ENCODE results near the gene MBD5. TPM values are rescaled to one million over a fixed set of nuclear protein-coding genes. Genes with fewer than 3 reads are reported as not detected.

Gene MBD5
- polyA plus RNA-seq, 4 donors, result 40.9 to 57.6 (median 56.4) TPM

DNA sequence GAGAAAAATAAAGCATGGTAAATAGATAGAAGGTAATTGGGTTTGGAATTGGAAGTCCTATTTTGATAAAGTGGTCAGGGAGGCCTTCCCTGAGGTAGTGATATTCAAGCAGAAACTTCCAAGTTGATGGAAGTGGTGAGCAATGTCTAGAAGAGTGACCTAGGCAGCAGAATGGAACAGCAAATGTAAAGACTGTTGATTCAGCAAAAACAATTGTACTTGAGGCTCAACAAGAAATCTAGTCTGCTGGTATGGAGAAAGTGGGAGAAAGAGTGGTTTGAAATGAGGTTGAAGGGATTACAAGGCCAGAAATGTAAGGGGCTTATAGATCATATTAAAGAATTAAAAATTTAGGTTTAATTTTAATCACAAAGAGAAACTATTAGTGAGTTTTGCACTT is 181.3 kb downstream of the MBD5 start:
- DNase-seq (ENCODE audit: low read depth in 4 of 4, low spot score in 3 of 4), result no peak

DNA sequence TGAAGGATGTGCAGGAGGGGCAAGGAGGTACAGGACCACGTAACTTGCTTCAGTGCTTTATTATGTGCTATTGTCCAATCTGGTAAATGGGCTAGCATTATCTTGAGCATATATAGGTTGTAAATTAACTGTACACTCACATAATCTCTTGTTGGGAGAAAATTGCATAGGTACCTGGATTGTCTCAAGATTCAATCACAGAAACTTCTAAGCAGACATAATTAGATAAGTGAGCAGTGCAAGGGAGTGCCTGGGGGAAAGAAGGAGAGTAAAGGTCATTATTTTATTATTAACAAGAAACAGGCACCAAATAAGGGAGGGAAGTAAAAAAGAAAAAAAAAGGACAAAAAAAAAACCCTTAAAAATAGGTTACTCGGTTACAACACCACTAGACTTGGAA is 186.2 kb downstream of the MBD5 start:
- no peak for DNase-seq (ENCODE audit: low read depth in 4 of 4, low spot score in 3 of 4)

GRCh38 chr2:148209603-148210002 is 188.7 kb downstream of the MBD5 start:
- DNase-seq (ENCODE audit: low read depth in 4 of 4, low spot score in 3 of 4), result no peak

- DNase-seq (ENCODE audit: low read depth in 4 of 4, low spot score in 3 of 4), result no peak
Measured at GRCh38 chr2:148218326-148219075, 197.6 kb downstream of the MBD5 start.

DNA sequence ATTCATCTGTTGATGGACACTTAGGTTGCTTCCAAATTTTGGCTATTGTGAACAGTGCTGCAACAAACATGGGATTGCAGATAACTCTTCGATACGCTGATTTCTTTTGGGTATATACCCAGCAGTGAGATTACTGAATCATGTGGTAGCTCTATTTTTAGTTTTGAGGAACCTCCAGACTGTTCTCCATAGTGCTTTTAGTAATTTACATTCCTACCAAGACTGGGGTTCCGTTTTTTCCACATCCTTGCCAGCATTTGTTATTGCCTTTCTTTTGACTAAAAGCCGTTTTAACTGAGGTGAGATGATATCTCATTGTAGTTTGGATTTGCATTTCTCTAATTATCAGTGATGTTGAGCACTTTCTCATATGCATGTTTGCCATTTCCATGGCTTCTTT is 200.3 kb downstream of the MBD5 start:
- no peak for DNase-seq (ENCODE audit: low read depth in 4 of 4, low spot score in 3 of 4)

- no peak for DNase-seq (ENCODE audit: low read depth in 4 of 4, low spot score in 3 of 4)
Measured at GRCh38 chr2:148221926-148222325, 201.0 kb downstream of the MBD5 start.

DNA sequence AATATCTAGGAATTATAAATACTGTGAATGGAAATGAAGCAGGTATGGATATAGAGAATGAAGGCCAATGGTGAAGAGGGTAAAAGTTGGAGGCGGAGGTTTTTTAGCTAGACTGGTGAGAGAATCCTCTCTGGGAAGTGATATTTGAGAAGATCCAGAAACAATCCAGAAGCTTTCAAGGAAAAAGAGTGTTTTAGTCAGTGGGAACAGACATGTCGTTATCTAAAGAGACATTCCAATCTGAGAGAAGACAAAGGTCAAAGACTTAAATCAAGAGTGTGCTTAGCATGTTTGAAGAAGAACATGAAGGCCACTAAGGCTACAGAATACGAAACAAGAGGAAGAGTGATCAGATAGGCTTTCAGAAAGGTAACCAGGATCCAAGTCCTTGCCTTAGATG is 211.0 kb downstream of the MBD5 start:
- no peak for DNase-seq (ENCODE audit: low read depth in 4 of 4, low spot score in 3 of 4)

DNA sequence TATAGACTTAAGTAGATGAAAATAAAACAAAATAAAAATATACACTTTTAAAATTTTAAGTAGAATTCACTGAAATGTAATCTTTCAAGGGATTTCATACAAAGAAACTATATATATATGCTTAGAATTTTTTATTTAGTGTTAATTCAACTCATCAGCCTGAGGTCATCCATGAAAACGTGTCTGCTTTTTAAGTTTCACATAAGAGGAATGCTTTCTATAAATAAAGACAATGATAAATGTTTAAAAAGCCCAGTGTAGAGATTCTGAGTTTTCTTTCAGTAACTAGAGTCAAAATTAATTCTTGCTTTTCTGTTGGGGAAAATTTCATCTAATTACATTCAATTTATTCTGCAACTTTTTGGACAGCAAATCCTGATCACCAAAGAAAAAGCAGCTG is 213.3 kb downstream of the MBD5 start:
- no peak for DNase-seq (ENCODE audit: low read depth in 4 of 4, low spot score in 3 of 4)

DNA sequence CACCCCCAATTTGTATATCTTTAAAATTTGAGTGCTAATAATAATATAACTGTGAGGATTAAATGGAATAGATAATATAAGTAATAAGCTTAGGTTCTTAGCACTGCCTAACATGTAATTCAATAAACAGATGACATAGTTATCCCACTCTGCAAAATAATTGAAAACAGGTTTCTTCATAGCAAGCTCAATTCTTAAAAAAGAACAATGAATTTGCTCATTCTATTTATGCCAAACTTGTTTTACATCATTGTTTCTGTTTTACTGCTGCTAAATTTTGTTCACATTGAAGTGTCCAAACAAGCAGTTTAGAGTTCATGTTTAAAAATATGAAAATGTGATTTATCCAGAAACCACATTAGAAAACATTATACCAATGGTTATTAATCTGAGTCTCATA is 217.0 kb downstream of the MBD5 start:
- no peak for DNase-seq (ENCODE audit: low read depth in 4 of 4, low spot score in 3 of 4)

DNA sequence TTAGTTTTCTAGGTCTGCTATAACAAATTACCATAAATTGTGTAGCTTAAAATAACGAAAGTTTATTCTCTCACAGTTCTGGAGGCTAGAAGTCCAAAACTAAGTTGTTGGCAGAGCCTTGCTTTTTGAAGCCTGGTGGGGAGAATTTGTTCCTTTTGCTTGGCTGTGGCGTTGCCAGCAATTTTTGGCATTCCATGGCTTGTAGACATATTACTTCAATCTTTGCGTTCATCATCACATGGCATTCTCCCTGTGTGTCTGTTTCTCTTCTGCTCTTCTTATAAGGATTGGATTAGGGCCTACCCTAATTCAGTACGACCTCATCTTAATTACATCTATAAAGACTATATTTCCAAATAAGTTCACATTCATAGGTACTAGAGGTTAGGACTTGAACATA is 217.7 kb downstream of the MBD5 start:
- no peak for DNase-seq (ENCODE audit: low read depth in 4 of 4, low spot score in 3 of 4)

DNA sequence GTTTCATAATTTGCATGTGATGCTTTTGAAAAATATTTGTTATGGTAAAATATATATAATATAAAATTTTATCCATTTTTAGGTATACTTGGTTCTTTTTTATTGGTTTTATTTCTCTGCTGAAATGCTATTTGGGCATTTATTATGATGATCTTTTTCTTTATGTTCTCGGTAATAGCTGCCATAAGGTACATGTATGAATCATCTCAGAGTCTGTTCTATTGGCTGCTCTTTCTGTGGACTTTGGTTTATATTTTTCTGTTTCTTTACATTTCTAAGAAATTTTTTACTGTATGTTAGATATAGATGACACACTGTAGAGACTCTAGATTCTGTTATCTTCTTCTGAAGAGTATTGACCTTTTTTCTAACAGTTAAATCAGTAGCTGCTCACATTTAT is 219.9 kb downstream of the MBD5 start:
- DNase-seq (ENCODE audit: low read depth in 4 of 4, low spot score in 3 of 4), result no peak

DNA sequence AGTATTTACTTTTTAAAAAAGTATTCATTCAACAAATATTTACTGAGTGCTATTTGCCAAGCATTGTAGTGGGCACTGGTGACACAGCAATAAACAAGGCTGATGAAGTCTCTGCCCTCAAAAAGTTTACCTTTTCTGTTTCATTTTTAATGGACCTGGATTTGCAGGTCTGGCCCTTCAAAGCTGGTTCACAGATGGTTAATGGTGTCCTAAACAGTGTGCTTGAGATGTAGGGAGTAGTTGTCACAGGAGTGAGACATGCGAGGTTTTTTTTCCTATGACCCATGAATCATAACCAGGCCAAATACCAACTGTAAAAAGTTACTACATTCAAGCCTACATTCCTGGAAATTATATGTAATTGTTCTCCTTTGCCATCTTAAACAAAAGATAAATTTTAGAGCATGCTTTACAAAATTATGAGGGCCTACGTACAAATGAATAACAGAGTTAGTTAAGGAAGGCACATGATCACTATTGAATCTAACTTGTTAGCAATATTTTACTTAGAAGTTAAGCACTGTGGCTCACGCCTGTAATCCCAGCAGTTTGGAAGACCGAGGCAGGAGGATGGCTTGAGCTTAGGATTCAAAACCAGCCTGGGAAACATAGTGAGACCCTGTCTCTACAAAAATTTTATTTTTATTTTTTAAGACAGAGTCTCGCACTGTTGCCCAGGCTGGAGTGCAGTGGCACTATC is 223.9 kb downstream of the MBD5 start:
- DNase-seq (ENCODE audit: low read depth in 4 of 4, low spot score in 3 of 4), result no peak

GRCh38 chr2:148251993-148252392 is 231.1 kb downstream of the MBD5 start:
- DNase-seq (ENCODE audit: low read depth in 4 of 4, low spot score in 3 of 4), result no peak

DNA sequence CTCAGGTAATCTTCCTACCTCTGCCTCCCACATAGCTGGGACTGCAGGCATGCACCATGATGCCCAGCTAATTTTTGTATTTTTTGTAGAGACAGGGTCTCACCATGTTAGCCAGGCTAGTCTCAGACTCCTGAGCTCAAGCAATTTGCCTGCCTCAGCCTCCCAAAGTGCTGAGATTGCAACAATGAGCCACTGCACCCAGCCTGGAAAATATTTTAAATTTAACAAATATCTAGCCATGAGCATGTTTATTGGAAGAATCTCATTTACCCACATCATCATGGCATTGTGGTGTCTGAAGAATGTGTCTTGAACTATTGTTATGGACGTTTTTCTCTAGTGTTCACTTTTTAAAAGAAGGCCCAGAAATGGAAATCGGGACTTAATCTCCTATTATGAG is 231.8 kb downstream of the MBD5 start:
- no peak for DNase-seq (ENCODE audit: low read depth in 4 of 4, low spot score in 3 of 4)

GRCh38 chr2:148253685-148254084 is 232.8 kb downstream of the MBD5 start:
- no peak for DNase-seq (ENCODE audit: low read depth in 4 of 4, low spot score in 3 of 4)

DNA sequence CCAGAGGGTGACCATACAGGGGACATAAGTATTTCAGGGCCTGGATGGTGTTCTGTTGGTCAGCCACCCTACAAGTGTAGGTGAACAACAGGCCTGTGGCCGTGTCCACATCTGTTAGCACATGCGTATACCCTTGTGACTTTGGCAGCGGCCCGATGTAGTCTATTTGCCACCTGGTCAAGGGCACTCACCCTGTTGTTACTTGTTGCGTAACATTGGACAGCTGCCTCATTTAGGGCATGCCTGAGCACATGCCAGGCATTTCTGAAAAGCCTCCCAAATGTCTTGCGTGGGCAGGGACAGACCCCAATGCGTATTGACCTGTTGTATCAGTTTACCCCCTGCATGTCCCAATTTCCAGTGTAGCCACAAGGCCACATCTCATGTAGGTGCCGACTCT is 235.0 kb downstream of the MBD5 start:
- DNase-seq (ENCODE audit: low read depth in 4 of 4, low spot score in 3 of 4), result no peak

DNA sequence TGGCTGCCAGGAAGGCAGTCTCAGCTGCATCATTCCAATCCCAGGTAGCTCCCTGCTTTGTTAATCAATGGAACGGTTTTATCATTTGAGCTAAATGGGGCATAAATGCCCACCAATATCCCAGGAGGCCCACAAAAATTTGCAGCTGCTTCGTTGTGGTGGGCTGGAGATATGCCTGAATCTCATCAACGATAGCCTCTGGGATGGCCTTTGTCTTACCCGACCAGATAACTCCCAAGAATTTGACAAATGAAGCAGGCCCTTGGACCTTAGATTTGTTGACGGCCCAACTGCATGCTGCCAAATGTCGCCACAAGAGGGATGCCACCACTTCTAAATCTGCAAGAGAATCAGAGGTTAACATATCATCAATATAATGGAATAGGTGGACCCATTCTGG is 236.4 kb downstream of the MBD5 start:
- DNase-seq (ENCODE audit: low read depth in 4 of 4, low spot score in 3 of 4), result no peak

DNA sequence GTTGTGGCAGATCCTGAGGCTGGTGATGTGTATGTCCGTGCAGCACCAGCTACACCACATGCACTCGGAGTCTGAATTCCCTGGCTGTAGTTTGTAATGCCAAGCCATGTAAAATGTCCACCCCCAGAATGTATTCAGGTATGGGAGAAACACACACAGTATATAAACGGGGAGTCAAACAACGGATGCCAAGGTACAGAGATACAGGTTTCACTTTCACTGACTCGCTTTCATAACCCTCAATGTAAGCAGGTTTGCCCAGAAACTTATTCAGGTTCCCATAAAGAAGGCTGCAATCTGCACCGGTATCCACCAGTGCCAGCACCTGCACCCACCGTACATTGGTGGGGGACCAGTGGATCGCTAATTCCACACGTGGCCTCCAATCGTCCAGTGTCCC is 237.2 kb downstream of the MBD5 start:
- DNase-seq (ENCODE audit: low read depth in 4 of 4, low spot score in 3 of 4), result no peak

DNA sequence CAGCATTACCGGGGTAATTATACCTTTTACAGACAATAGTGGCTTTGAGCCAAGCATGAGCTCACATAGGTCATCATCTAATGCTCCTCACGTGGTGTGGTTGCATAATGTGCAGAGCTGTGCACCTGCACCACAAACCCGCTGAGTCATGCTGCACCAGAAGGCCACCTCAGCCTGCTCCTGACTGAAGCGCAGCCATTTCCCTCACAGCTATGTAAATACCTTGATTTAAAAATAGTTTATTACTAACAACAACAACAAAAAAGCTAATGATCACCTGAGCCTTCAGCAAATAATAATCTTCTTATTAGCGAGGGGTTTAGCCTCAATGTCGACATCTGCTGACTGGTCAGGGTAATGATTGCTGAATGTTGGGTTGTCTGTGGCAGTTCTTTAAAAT is 238.8 kb downstream of the MBD5 start:
- no peak for DNase-seq (ENCODE audit: low read depth in 4 of 4, low spot score in 3 of 4)

- no peak for DNase-seq (ENCODE audit: low read depth in 4 of 4, low spot score in 3 of 4)
Measured at GRCh38 chr2:148263890-148264289, 243.0 kb downstream of the MBD5 start.

DNA sequence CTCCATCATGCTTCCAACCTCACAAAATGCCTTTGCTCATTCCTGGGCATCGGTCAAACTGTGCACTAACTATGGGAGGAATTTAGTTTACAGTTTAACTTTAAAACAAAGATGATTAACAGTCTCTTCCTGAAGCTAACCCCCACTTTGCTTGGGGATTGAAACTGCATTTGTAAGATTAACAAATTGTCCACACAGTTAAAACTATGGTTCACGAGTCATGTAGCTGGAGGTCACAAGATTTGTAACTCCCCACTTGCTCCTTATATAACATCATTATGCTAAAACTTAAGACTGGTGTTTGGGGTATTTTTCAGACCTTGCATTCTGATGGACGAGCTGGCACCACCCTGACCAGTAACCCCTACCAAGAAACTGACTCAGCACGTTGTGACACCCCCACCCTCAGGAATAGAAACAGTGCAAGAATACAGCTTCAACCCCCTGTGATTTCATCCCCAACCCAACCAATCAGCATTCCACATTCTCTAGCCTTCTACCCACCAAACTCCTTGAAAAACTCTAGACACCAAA is 252.3 kb downstream of the MBD5 start:
- DNase-seq (ENCODE audit: low read depth in 4 of 4, low spot score in 3 of 4), result peak in 2 of 4 donors; percentile 22 to 23

DNA sequence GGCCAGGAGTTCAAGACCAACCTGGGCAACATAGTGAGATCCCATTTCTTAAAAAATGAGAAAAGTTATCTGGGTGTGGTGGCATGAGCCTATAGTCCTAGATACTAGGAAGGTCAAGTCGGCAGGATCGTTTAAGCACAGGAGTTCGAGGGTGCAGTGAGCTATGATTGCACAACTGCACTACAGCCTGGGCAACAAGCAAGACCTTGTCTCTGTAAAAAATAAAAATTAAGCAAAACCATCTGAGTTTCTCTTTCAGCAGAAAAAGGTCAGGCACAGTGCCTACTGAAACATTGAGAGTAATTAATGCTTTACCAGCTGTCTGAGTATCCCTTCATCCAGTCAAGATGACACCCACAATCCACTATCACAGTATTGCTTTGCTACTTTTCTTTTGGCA is 258.3 kb downstream of the MBD5 start:
- no peak for DNase-seq (ENCODE audit: low read depth in 4 of 4, low spot score in 3 of 4)
